SW 1271 (cell line): Measurements from ENCODE around the gene HAUS8.
"Not testable (repeated sequence)": the region's sequence is repeated elsewhere in the genome, so short reads cannot be mapped to it uniquely, and the experiment has no call there.

ENCODE experiments used
- DNase-seq, 2 experiments: peaks; one replicate each; lab custom pipeline; 2025; lab: John Stamatoyannopoulos, UW

HAUS8 gene, protein sequence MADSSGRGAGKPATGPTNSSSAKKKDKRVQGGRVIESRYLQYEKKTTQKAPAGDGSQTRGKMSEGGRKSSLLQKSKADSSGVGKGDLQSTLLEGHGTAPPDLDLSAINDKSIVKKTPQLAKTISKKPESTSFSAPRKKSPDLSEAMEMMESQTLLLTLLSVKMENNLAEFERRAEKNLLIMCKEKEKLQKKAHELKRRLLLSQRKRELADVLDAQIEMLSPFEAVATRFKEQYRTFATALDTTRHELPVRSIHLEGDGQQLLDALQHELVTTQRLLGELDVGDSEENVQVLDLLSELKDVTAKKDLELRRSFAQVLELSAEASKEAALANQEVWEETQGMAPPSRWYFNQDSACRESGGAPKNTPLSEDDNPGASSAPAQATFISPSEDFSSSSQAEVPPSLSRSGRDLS

DNA sequence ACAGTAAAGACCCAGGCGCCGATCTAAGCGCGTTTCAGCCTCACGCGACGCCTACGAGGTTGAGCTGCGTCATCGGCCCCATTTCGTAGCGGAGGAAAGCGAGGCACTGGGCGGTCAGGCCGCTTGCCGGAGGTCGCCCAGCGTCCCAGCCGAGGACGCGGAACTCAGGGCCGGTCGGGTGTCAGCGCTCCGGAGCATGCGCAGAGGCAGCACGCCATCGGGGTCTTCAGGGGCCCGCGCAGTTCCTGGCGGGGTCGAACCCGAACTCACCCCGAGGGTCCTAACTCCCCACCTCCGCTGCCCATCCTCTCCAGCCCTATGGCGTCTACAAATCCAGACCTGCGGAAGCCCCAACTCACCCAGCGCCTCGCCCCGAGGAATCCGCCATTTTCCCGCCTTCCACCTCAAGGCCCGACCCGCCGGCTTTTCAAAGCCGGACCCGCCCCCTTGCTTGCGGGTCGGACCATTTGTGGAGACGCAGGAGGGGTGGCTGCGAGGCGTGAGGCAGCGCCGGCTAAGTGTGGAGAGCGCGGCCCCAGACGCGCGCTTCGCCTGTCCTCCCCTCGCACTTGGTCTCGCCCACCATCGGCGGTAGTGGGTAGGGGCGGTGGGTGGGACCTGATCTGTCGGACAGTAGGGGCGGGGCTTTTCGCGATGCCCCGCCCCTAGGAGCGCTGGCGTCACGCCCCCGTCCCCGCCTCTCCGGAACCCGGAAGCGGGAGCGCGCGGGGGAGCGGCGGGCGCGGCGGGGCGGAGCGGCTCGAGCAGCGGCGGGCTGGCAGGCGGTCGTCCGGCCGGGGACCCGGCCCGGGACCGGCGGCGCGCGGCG lies at the start of gene HAUS8, which contains the start of gene MYO9B:
Gene HAUS8, minus strand, starts transcription at position 418 of the 829 bp plus-strand sequence. Its CDS starts 30 bp downstream, at position 388.
Gene MYO9B, plus strand, starts transcription at position 743 of the 829 bp plus-strand sequence. CDS start 25,941 bp downstream, outside the sequence.
- peak; percentile 95 to 97 for DNase-seq

DNA sequence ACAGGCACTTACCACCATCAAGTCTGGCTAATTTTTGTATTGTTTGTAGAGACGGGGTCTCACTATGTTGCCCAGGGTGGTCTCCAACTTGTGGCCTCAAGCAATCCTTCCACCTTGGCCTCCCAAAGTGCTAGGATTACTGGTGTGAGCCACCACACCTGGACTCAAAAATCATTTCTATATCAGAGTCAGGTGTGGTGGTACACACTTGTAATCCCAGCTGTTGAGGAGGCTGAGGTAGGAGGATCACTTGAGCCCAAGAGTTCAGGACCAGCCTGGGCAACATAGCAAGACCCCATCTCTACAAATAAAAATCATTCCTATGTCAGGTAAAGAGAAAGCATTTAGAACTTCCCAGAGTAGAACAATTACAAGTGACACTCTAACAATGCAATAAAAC lies 48.8 kb upstream of the HAUS8 start:
- DNase-seq = no peak

DNA sequence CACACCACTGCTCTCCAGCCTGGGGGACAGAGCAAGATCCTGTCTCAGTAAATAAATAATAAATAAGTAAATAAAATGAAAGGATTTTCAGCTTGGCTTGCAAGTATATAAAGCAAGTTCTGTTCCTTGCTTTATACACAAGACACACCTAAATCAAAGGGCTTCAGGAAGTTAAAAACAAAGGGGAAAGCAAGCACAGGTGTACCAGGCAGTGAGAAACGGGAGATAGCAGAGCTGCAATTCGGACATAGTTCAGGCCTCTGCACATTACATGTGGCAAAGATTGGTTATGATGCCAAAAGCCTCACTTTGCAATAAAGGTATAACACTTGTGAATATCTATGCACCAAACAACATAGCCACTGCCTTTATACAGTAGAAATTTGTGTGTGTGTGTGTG lies 47.8 kb upstream of the HAUS8 start:
- no peak for DNase-seq

DNA sequence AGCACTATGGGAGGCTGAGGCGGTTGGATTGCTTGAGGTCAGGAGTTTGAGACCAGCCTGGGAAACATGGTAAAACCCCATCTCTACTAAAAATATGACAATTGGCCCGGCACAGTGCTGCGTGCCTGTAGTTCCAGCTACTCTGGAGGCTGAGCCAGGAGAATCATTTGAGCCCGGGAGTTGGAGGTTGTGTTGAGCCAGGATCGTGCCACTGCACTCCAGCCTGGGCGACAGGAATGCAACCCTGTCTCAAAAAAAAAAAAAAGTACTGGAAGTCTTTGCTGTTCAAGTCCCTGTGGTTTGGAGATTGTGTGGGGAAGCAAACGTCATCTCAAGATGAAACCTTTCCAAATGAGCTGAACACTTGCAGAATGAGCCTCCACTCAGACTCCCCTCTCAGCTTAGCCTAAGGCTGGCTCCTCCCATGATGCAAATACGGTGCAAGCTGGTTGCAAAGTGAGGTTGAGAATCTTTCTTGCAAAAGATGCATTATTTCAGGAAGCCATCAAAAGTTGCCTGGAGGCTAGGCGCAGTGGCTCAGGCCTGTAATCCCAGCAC lies 46.6 kb upstream of the HAUS8 start:
- DNase-seq = no peak

DNA sequence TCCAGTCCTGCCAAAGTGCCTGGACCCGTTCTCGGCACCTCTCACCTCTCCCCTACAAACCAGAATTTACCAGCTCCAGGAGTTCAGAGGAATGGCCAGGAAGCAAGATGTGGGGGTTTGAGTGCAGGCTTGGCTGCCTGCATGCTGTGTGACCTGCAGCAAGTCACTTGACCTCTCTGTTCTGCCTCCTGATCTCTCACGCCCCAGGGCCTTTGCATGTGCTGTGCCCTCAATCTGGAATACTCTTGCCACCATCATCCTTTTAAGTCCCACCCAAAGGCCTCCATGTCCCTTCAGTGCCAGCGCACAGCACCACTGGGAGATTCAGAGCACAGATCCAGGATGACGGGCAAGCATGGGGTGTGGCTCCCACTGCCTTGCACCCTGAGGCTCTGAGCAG lies 43.7 kb upstream of the HAUS8 start:
- DNase-seq = no peak

DNA sequence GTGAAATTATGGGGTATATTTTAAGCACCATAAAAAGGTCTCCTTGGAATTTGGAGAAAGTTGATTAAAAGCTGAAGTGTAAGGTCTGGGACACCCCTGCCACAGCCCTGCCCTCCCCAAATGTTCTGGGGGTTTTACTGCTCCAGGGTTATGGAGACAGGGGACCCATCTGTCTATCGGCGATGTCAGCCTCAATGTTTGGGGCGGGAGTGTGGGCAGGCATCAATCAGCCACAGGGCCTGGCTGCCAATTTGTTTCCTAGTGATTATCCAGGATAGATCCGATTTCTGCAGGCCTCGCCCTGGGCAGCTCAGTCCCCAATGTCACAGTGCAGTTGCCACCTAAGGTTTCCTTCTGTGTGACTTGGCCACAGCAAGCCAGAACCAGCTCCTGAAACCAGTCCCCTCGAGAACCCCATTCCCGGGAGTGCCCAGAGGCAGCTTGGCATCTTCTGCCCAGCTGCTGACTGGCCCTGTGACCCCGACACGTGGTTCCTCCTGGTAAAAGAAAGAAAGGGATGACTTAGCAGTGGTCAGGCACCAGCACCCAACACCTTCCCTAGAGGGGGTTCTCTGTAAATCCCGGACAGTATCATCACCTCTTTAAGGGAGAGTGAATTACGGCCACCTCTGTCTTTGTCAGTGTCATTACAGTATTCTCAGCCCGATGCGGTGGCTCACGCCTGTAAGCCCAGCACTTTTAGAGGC lies 41.9 kb upstream of the HAUS8 start:
- DNase-seq = no peak

DNA sequence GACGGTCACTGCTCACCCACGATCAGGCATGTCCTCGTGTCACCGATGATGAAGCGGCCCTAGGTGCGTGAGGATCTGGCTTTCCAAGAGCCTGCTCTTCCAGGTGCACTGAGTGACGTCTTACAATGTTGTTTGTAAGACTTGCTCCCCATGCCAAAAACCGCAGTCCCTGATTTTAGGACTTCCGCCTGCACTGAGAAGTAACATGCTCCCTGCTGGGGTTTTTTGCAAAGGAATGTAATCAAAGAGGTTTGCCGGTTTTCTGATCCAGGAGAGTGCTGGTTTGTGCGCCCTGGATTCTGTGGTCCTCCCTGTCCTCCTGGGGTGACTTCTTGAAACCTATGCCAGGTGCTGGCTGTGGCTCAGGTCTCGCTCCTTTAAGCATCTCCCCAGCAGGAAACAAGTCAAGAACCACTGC lies 39.2 kb upstream of the HAUS8 start:
- DNase-seq = no peak

DNA sequence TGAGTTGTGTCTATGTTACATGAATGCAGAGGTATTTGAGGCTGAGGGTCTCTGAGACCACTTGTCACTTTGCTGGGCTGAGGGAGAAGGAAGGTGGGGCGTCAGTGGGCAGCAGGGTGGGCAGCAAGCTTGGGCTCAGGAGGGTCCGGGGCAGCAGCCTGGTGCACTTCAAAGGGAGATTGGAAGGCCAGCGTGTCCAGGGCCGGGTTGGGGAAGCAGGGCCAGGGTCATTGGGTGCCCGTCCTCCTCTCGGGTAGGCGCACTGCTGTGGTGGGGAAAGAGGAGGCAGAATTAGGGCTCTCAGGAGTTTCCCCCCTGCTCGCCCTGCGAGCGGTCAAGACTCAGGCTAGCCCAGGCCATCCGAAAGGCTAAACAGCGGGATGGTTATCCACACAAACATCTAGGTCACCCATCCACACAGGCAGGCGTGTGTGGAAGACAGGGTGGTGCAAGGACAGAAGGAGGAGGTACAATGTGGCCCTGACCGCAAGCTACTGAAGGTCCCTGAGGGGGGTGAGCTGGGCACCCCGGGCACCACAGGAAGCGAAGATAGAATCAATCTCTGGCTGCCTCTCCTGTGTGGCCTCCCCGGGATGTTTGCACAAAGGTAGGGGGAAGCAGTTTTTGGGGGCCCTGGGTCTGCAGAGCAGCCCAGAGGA lies 38.0 kb upstream of the HAUS8 start:
- no peak for DNase-seq

DNA sequence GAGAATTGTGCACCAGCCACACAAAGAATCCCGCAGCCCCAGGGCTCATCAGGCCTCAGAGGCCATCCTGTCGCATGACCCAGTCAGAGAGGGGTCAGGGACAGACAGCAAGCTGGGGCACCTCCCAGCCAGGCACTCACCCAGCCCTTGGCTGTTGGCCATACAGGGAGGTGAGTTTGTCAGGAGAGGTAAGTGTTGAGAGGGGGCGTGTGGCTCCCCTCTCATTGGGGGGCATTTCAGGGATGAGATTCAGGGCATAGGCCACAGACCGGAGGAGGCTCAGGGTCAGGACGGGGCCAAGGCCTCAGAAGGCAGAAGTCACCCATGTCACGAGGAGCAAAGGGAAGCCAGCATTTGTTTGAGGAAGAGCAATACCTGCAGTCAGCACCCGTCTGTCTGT lies 37.4 kb upstream of the HAUS8 start:
- no peak for DNase-seq

DNA sequence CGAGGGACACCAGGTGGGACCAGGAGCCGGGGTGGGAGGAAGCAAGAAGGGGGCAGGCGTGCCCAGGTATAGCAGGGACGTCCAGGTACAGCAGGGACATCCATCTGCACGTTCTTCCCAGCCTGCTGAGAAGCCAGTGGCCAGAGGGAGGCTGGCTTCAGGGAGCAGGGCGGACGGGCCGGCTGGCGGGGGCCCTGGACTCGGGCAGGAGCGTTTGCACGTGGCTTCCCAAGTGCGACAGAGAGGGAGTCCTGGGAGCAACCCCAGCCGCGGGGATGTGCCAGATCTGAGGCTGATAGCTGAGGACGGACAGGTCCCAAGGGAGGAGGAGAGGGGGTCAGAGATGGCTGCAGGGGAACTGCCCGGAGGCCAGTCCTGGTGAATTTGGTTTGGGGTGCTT lies 37.0 kb upstream of the HAUS8 start:
- DNase-seq = no peak

DNA sequence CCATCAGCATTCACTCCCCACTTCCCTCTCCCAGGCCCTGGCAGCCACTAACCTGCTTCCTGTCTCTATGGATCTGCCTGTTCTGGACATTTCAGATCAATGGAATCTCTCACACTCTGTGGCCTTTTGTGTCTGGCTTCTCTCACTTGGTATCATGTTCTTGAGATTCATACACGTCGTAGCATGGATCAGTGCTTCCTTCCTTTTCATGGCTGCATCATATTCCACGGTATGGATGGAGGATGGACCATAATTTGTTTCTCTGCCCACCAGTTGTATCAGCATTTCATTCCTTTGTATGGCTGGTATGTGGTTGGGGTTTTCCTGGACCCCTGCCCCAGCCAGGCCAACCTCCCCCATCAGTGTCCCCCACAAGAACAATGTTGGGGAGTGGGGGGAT lies 36.5 kb upstream of the HAUS8 start:
- DNase-seq = no peak

DNA sequence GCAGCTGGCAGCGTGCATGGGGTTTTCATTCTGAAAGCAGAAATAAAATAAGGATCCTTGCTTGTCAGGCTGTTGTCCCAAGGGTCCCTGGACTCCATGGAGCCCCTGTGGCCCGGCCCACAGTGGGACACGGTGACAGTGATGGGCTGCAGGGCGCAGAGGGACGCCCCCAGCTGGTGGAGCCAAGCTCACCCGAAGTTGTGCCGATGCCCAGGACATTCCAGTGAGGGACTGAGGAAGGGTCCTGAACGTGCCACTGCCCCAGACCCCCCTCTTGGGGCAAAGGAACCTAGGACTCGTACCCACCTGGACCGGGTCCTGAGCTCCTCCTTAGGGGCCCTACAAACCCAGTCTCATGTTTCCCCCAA lies 35.3 kb upstream of the HAUS8 start:
- DNase-seq = no peak

DNA sequence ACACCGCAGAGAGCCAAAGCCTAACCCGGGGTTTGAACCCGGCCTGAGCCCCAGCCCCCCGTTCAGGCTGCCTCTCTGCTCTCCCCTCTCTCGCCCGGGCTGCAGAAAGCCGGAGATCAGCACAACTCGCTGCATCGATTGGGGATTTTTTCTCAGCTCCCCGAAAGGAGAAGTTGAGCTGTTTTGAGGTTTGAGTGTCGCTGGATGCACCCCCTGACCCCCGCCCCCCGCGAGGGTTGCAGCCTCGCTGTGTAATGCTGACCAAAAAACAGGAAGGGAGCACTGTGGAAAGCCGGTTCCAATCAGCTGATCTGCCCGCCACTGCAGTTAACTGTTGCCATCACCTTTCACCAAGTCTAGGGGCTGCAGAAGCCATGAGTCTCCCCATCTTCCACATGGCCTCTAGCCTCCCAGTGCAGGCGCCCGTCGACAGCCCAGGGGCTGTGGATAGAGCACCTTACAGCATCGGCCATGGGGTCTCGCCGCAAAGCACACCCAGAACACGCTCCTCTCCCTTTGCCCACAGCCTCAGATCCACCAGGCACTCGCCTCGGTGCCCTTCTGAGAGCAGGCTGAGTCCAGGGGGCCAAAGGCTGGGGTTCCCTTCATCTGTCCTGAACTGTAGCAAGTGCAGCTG lies 34.8 kb upstream of the HAUS8 start:
- DNase-seq = no peak

DNA sequence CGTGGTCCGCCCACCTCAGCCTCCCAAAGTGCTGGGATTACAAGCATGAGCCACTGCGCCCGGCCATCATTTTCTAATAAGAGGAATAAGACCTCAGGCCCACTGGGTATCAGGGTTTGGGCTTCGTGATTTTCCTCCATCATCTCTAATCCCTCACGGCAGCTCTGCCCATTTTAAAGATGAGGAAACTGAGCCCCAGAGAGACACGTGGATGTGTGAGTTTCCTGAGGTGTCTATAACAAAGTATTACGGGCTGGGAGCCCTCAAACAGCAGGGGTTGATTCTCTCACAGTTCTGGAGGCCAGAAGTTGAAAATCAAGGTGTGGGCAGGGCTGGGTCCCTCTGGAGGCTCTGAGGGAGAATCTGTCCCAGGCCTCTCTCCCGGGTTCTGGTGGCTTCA lies 34.0 kb upstream of the HAUS8 start:
- DNase-seq = no peak

DNA sequence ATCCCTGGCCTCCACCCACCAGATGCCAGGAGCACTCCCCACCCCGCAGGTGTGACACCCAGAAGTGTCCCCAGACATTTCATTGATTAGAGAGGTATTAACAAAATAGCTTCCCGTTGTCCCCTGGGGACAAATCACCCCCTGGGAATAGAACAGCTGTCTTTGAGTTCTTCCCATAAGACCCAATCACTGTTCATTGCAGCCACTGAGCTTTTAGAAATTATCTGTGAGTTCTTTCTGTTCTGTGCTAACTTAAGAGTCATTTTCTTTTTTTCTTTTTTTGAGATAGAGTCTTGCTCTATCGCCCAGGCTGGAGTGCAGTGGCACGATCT lies 33.2 kb upstream of the HAUS8 start:
- no peak for DNase-seq

DNA sequence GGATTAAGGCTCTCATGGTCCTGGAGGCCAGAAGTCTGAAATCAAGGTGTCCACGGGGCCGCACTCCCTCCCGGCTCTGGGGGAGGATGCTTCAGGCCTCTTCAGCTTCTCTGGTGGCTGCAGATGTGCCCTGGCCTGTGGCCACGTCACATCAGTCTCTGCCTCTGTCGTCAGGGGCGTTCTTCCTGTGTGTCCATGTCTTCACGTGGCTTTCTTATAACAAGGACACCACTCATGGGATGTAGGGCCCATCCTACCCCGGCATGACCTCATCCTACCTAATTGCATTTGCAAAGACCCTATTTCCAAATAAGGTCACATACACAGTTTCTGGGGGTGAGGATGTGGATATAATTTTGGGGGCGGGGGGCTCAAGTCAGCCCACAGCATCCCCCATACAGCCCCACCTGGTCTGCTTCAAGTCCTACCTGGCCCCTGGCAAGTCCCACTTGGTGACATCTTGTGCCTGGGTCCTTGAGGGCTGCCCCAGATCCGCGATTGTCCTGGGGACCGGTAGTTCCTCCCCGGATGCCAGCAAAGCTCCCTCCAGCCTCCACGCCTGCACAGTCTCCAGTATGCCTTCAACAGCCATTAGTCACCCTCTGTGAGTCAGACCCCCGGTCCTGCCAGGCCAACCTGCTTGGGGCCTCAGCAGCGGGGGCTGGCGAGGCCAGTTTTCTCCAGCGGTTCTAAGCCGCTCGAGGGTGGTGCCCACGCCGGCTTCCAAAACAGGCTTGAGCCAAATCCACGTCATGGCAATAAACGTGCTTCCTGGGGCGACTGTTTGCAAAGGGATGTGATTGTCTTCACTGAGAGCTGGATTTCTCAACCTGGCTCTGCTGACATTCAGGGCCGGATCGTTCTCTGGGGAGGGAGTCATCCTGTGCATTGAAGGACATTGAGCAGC lies 32.5 kb upstream of the HAUS8 start:
- DNase-seq = peak; percentile 91 to 93

DNA sequence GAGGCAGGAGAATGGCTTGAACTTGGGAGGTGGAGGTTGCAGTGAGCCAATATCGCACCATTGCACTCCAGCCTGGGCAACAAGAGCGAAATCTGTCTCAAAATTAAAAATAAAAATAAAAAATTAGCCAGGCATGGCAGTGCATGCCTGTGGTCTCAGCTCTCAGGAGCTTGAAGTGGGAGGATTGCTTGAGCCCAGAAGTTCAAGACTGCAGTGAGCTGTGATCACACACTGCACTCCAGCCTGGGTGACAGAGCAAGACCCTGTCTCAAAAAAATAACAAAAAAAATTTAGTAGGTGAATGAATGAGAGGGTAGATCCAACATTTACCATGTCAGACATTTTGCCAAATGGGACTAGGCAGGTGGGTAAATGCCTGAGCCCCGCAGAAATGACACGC lies 31.7 kb upstream of the HAUS8 start:
- DNase-seq = not testable (repeated sequence)

DNA sequence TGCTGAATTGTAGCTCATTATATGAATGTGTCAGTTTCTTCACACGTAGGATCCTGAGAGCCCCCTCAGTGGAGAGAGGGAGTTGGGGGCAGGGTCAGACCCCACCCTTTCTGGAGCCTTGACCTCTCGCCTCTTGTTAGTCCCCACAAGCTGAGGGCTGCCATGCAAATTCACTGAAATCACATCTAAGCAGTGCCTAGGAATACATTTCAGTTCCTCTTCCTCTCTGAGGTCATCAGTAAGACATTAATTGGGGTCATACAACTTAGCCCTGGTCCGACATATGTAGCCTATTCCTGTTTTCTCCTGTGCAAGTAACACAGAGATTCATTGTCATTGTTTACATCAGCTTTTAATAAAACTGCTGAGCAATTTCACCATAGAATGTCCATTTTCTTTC lies 30.3 kb upstream of the HAUS8 start:
- DNase-seq = no peak

DNA sequence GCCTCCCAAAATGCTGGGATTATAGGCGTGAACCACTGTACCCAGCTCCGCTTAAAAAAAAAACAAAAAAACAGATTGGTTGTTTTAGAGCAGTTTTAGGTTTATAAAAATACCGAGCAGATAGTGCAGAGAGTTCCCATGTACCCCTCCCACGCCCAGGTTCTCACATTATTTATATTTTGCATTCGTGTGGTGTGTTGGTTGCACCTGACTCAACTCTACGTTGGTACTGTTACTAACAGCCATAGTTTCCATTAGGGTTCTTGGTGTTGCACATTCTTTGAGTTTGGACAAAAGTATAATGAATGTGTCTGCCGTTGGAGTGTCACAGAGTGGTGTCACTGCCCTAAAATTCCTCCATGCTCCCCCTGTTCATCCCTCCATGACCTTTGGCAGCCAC lies 29.4 kb upstream of the HAUS8 start:
- no peak for DNase-seq

DNA sequence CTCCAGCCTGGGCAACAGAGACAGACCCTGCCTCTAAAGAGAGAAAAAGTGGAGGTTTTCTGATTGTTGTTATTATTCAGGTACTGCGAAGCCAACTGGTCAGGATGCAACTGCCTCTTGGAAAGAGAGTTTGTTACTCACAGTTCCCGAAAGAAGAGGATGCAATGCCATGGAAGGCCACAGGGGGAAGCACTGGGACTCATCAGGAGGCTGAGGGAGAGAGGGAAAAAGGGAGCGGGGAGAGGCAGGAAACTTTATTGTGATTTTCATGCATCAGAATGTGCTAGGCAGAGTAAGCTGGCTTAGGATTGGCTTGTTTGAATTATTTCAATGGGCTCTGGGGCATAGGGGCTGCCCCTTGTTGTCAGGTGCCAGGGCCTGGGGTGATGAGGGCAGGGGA lies 27.9 kb upstream of the HAUS8 start:
- no peak for DNase-seq
